GM18502 (cell line): Measurements from ENCODE around the gene ALDH1L2.

ENCODE experiments used
- ATAC-seq: cut with Tn5 transposase; IDR thresholded peaks from one replicate; pipeline ENCODE4 v1.9.1; 2021; ENCODE audit warnings: mild to moderate bottlenecking; ENCODE audit not compliant: unreplicated experiment, poor library complexity

Gene ALDH1L2

GRCh38 chr12:105085501-105085900 lies 1.2 kb upstream of the ALDH1L2 start:
- no peak for ATAC-seq

- ATAC-seq = no peak
Observed at GRCh38 chr12:105083551-105084105, 630 bp downstream of the ALDH1L2 start.

GRCh38 chr12:105083031-105083430 lies 1.2 kb downstream of the ALDH1L2 start:
- ATAC-seq = no peak

GRCh38 chr12:105078712-105079570 lies 5.3 kb downstream of the ALDH1L2 start:
- no peak for ATAC-seq

- no peak for ATAC-seq
Observed at GRCh38 chr12:105077435-105077834, 6.8 kb downstream of the ALDH1L2 start.

GRCh38 chr12:105076913-105077312 lies 7.3 kb downstream of the ALDH1L2 start:
- no peak for ATAC-seq

- no peak for ATAC-seq
Observed at GRCh38 chr12:105076098-105076497, 8.2 kb downstream of the ALDH1L2 start.

- ATAC-seq = no peak
Observed at GRCh38 chr12:105072888-105073488, 11.3 kb downstream of the ALDH1L2 start.

- ATAC-seq = no peak
Observed at GRCh38 chr12:105071981-105072380, 12.3 kb downstream of the ALDH1L2 start.

GRCh38 chr12:105069936-105070702 lies 14.1 kb downstream of the ALDH1L2 start:
- no peak for ATAC-seq

- ATAC-seq = no peak
Observed at GRCh38 chr12:105067511-105068031, 16.7 kb downstream of the ALDH1L2 start.

- ATAC-seq = no peak
Observed at GRCh38 chr12:105064564-105065178, 19.6 kb downstream of the ALDH1L2 start.

- no peak for ATAC-seq
Observed at GRCh38 chr12:105060715-105061378, 23.4 kb downstream of the ALDH1L2 start.

- ATAC-seq = no peak
Observed at GRCh38 chr12:105057174-105057573, 27.1 kb downstream of the ALDH1L2 start.

GRCh38 chr12:105053116-105053572 lies 31.1 kb downstream of the ALDH1L2 start:
- ATAC-seq = peak; percentile 63

GRCh38 chr12:105051981-105052380 lies 32.3 kb downstream of the ALDH1L2 start:
- ATAC-seq = no peak

GRCh38 chr12:105048315-105048714 lies 35.9 kb downstream of the ALDH1L2 start:
- ATAC-seq = no peak

- no peak for ATAC-seq
Observed at GRCh38 chr12:105047308-105047707, 37.0 kb downstream of the ALDH1L2 start.

- no peak for ATAC-seq
Observed at GRCh38 chr12:105041186-105041585, 43.1 kb downstream of the ALDH1L2 start.
